Liver (tissue), 9 donors: ENCODE results near the gene PDZD2. TPM values are rescaled to one million over a fixed set of nuclear protein-coding genes. Genes with fewer than 3 reads are reported as not detected.

ENCODE experiments used
- DNase-seq: peaks from one replicate; pipeline ENCODE4 v3.0.0-alpha.2; 2017; ENCODE audit warnings: low spot score
- H3K27ac ChIP-seq, 2 donors: one replicate each; pipeline ENCODE4 v1.7.0; 2013; ENCODE audit warnings: inconsistent platforms in 2 of 2, low read length in 2 of 2, control low read depth in 1 of 2, low read depth in 1 of 2, mild to moderate bottlenecking in 1 of 2
- H3K27me3 ChIP-seq, 4 donors: one replicate each; pipeline versions ENCODE4 v1.6.1 to v1.7.0; 2013; ENCODE audit warnings: low read length in 3 of 4, inconsistent platforms in 1 of 4, mild to moderate bottlenecking in 1 of 4, moderate library complexity in 1 of 4; ENCODE audit not compliant: control insufficient read depth in 4 of 4, insufficient read depth in 4 of 4
- H3K36me3 ChIP-seq, 4 donors: one replicate each; pipeline versions ENCODE4 v1.6.1 to v1.7.0; 2013; ENCODE audit warnings: low read length in 3 of 4, mild to moderate bottlenecking in 3 of 4, low read depth in 1 of 4, moderate library complexity in 1 of 4; ENCODE audit not compliant: control insufficient read depth in 4 of 4, insufficient read depth in 3 of 4
- H3K4me1 ChIP-seq, 4 donors: one replicate each; pipeline versions ENCODE4 v1.6.1 to v1.7.0; 2013; ENCODE audit warnings: low read length in 3 of 4, mild to moderate bottlenecking in 3 of 4, moderate library complexity in 1 of 4; ENCODE audit not compliant: control insufficient read depth in 4 of 4, insufficient read depth in 4 of 4
- H3K4me3 ChIP-seq, 3 donors: one replicate each; pipeline versions ENCODE4 v1.6.1 to v1.7.0; 2013; ENCODE audit warnings: low read length in 3 of 3, control low read depth in 1 of 3, low read depth in 1 of 3, mild to moderate bottlenecking in 1 of 3
- H3K9ac ChIP-seq, 2 donors: one replicate each; pipeline ENCODE4 v1.7.0; 2013; ENCODE audit warnings: low read length in 2 of 2, mild to moderate bottlenecking in 2 of 2, moderate library complexity in 2 of 2, control low read depth in 1 of 2, low read depth in 1 of 2
- H3K9me3 ChIP-seq, 4 donors: one replicate each; pipeline versions ENCODE4 v1.6.1 to v1.7.0; 2013; ENCODE audit warnings: low read length in 3 of 4; ENCODE audit not compliant: control insufficient read depth in 4 of 4
- FOXA1 ChIP-seq: IDR thresholded peaks from 2 replicates; pipeline ENCODE4 v1.6.1; 2016; ENCODE audit warnings: antibody characterized with exemption
- FOXA2 ChIP-seq: IDR thresholded peaks from 2 replicates; pipeline ENCODE4 v1.6.1; 2016; ENCODE audit warnings: antibody characterized with exemption
- GABPA ChIP-seq, 2 donors: IDR thresholded peaks in 1 of 2; conservative IDR thresholded peaks in 1 of 2; 2 replicates each; pipeline ENCODE4 v1.6.1; 2016; ENCODE audit warnings: antibody characterized with exemption in 2 of 2, mild to moderate bottlenecking in 1 of 2, moderate library complexity in 1 of 2
- HNF4A ChIP-seq, 2 donors: conservative IDR thresholded peaks; 2 replicates each; pipeline ENCODE4 v1.6.1; 2016; ENCODE audit warnings: antibody characterized with exemption in 2 of 2, mild to moderate bottlenecking in 2 of 2
- HNF4G ChIP-seq: IDR thresholded peaks from 2 replicates; pipeline ENCODE4 v1.6.1; 2016; ENCODE audit warnings: antibody characterized with exemption
- JUND ChIP-seq, 2 donors: IDR thresholded peaks; 2 replicates each; pipeline ENCODE4 v1.6.1; 2016; ENCODE audit warnings: antibody characterized with exemption in 2 of 2
- NR2F2 ChIP-seq: IDR thresholded peaks from 2 replicates; pipeline ENCODE4 v1.6.1; 2016; ENCODE audit warnings: antibody characterized with exemption
- RAD21 ChIP-seq, 2 donors: IDR thresholded peaks; 2 replicates each; pipeline ENCODE4 v1.6.1; 2016; ENCODE audit warnings: antibody characterized with exemption in 2 of 2, mild to moderate bottlenecking in 2 of 2
- RXRA ChIP-seq, 2 donors: IDR thresholded peaks; 2 replicates each; pipeline ENCODE4 v1.6.1; 2017 to 2018; ENCODE audit warnings: antibody characterized with exemption in 2 of 2, mild to moderate bottlenecking in 1 of 2
- TAF1 ChIP-seq: conservative IDR thresholded peaks from 2 replicates; pipeline ENCODE4 v1.6.1; 2016; ENCODE audit warnings: antibody characterized with exemption, mild to moderate bottlenecking
- YY1 ChIP-seq: IDR thresholded peaks from 2 replicates; pipeline ENCODE4 v1.6.1; 2016; ENCODE audit warnings: antibody characterized with exemption, mild to moderate bottlenecking
- WGBS: extraction: QIAGEN DNeasy Blood & Tissue Kit; methylation state at CpG from one replicate; pipeline ENCODE4 v1.1.7; 2013; 5-methylcytosine and 5-hydroxymethylcytosine counted together
- polyA plus RNA-seq, 2 donors: library from polyadenylated mRNA; stranded (reverse) in 1 of 2; unstranded in 1 of 2; fragments of 200-250 nt in 1 of 2; fragments of >200 nt in 1 of 2; fragmentation: Nextera tagmentation in 1 of 2; extraction: Ambion mirVana in 1 of 2; gene quantifications; one replicate each; pipeline versions ENCODE4 v1.2.1 to v1.2.3, GENCODE V29; 2013 to 2015
- total RNA-seq, 2 donors: library from RNA; depleted of rRNA; stranded (reverse); fragments of >200 nt; gene quantifications; one replicate each; pipeline ENCODE4 v1.2.3, GENCODE V29; 2014
- TF ChIP-seq, protein P1 (sequence below): fragments of 150-350 bp; IDR thresholded peaks from 2 replicates; pipeline ENCODE4 v1.5.1; 2017; ENCODE audit warnings: improper control_type of control experiment, low read depth, low read length; ENCODE audit not compliant: missing input control
- TF ChIP-seq, protein P2 (sequence below): IDR thresholded peaks from 2 replicates; pipeline ENCODE4 v1.6.1; 2016; ENCODE audit warnings: antibody characterized with exemption
- TF ChIP-seq, protein P3 (sequence below): IDR thresholded peaks from 2 replicates; pipeline ENCODE4 v1.6.1; 2016; ENCODE audit warnings: antibody characterized with exemption
- TF ChIP-seq, protein P4 (sequence below): IDR thresholded peaks from 2 replicates; pipeline ENCODE4 v1.6.1; 2016; ENCODE audit warnings: antibody characterized with exemption
- TF ChIP-seq, protein P5 (sequence below): IDR thresholded peaks from 2 replicates; pipeline ENCODE4 v1.6.1; 2016; ENCODE audit warnings: antibody characterized with exemption, mild to moderate bottlenecking
- donor health status: healthy.
- donor health status: healthy.
- donor health status: healthy.
- donor health status: healthy.
- donor health status: healthy.

Gene PDZD2
- total and polyA plus RNA-seq, 4 donors: 0.27 to 1.1 (median 0.54) TPM

DNA sequence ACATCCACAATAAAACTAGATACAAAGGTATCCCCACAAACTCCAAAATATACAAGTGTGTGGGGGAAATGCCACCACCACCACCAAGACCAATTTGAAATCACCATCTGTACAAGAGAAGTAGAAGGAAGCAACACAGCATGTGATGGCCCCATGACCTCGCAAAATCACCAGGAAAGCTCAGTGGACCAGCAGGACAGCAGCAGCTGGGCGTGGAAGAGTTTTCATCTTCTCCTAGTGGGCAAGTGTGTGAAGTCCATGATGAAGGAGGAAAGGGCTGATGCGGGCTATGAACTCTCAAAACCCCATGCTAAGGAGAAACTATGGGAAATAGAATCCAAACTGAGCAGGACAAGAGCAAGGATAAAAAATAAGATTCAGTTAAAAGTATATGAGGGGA lies 477.1 kb downstream of the PDZD2 start:
- H3K4me3 ChIP-seq: no peak overlapping the region
- DNase-seq: no peak
- no peaks in the 10 kb centered on the region for H3K27me3 ChIP-seq
- peaks cover 4 to 33% (median 32%) of the 10 kb centered on the region in 4 donors for H3K36me3 ChIP-seq
- no peaks in the 10 kb centered on the region for H3K9me3 ChIP-seq
- TF ChIP-seq, protein P1, sequence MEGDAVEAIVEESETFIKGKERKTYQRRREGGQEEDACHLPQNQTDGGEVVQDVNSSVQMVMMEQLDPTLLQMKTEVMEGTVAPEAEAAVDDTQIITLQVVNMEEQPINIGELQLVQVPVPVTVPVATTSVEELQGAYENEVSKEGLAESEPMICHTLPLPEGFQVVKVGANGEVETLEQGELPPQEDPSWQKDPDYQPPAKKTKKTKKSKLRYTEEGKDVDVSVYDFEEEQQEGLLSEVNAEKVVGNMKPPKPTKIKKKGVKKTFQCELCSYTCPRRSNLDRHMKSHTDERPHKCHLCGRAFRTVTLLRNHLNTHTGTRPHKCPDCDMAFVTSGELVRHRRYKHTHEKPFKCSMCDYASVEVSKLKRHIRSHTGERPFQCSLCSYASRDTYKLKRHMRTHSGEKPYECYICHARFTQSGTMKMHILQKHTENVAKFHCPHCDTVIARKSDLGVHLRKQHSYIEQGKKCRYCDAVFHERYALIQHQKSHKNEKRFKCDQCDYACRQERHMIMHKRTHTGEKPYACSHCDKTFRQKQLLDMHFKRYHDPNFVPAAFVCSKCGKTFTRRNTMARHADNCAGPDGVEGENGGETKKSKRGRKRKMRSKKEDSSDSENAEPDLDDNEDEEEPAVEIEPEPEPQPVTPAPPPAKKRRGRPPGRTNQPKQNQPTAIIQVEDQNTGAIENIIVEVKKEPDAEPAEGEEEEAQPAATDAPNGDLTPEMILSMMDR: peak; percentile 6
- TF ChIP-seq JUND (IDR thresholded peaks at IDR 0.05): no peak
- no peak overlapping the region for H3K27ac ChIP-seq
- H3K9ac ChIP-seq: no peak overlapping the region
- 85% methylated on average over 3 of the region's 3 CpGs for whole genome bisulfite sequencing
- peaks cover 0 to 3% (median 0%) of the 10 kb centered on the region in 4 donors for H3K4me1 ChIP-seq

DNA sequence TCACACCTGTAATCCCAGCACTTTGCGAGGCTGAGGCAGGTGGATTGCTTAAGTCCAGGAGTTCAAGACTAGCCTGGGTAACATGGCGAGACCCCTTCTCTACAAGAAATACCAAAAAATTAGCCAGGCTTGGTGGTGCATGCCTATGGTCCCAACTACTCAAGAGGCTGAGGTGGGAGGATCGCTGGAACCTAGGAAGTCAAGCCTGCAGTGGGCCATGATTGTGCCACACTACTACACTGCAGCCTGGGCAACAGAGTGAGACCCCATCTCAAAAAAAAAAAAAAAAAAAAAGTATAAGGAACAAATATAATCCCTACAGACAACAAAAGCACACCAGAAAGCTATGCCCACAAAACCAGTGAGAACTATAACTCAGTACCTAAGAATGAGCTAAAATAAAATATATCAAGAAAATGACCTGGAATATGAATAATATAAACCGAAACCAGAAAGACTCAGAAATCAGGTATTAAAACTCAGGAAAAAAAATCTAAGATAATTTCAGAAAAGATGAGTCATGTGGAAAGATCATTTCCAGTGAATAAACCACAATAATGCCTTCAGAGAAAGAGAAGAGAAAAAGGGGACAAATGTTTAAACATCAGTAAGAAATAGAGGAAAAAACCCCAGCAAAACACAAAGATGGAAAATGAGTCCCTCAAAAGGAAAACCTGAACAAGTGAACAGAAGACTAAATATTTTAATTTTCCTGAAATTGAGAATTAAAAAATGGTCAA lies 477.8 kb downstream of the PDZD2 start:
- Histone ChIP-seq H3K9me3 (no peaks in the 10 kb centered on the region), H3K27me3 (no peaks in the 10 kb centered on the region), H3K9ac (no peak overlapping the region), H3K27ac (no peak overlapping the region), H3K4me3 (no peak overlapping the region), H3K36me3 (peaks cover 2 to 40% (median 31%) of the 10 kb centered on the region in 4 donors), H3K4me1 (peaks cover 0 to 3% (median 0%) of the 10 kb centered on the region in 4 donors)
- DNase-seq: no peak
- TF ChIP-seq TAF1 (no peak), JUND (IDR thresholded peaks at IDR 0.05) (no peak), RXRA (IDR thresholded peaks at IDR 0.05) (no peak), GABPA (IDR thresholded peaks at IDR 0.05 in 1 of 2, conservative IDR thresholded peaks at IDR 0.05 in 1 of 2) (no peak), RAD21 (IDR thresholded peaks at IDR 0.05) (no peak), HNF4A (conservative IDR thresholded peaks at IDR 0.05) (no peak), YY1 (no peak), FOXA2 (no peak), HNF4G (no peak), FOXA1 (no peak), NR2F2 (no peak)
- TF ChIP-seq, protein P1: no peak
- TF ChIP-seq, protein P2, sequence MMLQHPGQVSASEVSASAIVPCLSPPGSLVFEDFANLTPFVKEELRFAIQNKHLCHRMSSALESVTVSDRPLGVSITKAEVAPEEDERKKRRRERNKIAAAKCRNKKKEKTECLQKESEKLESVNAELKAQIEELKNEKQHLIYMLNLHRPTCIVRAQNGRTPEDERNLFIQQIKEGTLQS: no peak
- TF ChIP-seq, protein P3, sequence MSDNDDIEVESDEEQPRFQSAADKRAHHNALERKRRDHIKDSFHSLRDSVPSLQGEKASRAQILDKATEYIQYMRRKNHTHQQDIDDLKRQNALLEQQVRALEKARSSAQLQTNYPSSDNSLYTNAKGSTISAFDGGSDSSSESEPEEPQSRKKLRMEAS: no peak
- TF ChIP-seq, protein P4, sequence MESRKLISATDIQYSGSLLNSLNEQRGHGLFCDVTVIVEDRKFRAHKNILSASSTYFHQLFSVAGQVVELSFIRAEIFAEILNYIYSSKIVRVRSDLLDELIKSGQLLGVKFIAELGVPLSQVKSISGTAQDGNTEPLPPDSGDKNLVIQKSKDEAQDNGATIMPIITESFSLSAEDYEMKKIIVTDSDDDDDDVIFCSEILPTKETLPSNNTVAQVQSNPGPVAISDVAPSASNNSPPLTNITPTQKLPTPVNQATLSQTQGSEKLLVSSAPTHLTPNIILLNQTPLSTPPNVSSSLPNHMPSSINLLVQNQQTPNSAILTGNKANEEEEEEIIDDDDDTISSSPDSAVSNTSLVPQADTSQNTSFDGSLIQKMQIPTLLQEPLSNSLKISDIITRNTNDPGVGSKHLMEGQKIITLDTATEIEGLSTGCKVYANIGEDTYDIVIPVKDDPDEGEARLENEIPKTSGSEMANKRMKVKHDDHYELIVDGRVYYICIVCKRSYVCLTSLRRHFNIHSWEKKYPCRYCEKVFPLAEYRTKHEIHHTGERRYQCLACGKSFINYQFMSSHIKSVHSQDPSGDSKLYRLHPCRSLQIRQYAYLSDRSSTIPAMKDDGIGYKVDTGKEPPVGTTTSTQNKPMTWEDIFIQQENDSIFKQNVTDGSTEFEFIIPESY: no peak
- TF ChIP-seq, protein P5, sequence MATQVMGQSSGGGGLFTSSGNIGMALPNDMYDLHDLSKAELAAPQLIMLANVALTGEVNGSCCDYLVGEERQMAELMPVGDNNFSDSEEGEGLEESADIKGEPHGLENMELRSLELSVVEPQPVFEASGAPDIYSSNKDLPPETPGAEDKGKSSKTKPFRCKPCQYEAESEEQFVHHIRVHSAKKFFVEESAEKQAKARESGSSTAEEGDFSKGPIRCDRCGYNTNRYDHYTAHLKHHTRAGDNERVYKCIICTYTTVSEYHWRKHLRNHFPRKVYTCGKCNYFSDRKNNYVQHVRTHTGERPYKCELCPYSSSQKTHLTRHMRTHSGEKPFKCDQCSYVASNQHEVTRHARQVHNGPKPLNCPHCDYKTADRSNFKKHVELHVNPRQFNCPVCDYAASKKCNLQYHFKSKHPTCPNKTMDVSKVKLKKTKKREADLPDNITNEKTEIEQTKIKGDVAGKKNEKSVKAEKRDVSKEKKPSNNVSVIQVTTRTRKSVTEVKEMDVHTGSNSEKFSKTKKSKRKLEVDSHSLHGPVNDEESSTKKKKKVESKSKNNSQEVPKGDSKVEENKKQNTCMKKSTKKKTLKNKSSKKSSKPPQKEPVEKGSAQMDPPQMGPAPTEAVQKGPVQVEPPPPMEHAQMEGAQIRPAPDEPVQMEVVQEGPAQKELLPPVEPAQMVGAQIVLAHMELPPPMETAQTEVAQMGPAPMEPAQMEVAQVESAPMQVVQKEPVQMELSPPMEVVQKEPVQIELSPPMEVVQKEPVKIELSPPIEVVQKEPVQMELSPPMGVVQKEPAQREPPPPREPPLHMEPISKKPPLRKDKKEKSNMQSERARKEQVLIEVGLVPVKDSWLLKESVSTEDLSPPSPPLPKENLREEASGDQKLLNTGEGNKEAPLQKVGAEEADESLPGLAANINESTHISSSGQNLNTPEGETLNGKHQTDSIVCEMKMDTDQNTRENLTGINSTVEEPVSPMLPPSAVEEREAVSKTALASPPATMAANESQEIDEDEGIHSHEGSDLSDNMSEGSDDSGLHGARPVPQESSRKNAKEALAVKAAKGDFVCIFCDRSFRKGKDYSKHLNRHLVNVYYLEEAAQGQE: no peak
- 98% methylated on average over 4 of the region's 4 CpGs for WGBS
